GM12891 (cell line): ENCODE measurements around the gene INO80C.

Experiments
- DNase-seq: peaks from one replicate; pipeline ENCODE4 v3.0.0; 2011; ENCODE audit warnings: low spot score; ENCODE audit not compliant: insufficient read length
- FAIRE-seq: peaks from 2 replicates; lab custom pipeline; 2011; peaks lifted over from hg19 to GRCh38; lab: Jason Lieb, UNC
- PAX5 ChIP-seq: IDR thresholded peaks from 2 replicates; pipeline ENCODE4 v1.6.1; 2011; ENCODE audit warnings: low read length, moderate library complexity, mild to moderate bottlenecking; ENCODE audit not compliant: insufficient read depth, severe bottlenecking
- POLR2A ChIP-seq: IDR thresholded peaks from 2 replicates; pipeline ENCODE4 v1.6.1; 2011; ENCODE audit warnings: low read depth, low read length, control low read depth
- POLR2AphosphoS5 ChIP-seq: IDR thresholded peaks from 2 replicates; pipeline ENCODE4 v1.6.1; 2011; ENCODE audit warnings: low read depth, low read length, control low read depth
- POU2F2 ChIP-seq: IDR thresholded peaks from 2 replicates; pipeline ENCODE4 v1.6.1; 2011; ENCODE audit warnings: low read depth, mild to moderate bottlenecking, control low read depth, low read length, moderate library complexity
- SPI1 ChIP-seq: IDR thresholded peaks from 2 replicates; pipeline ENCODE4 v1.6.1; 2011; ENCODE audit warnings: low read depth, low read length, control low read depth
- TAF1 ChIP-seq: IDR thresholded peaks from 2 replicates; pipeline ENCODE4 v1.6.1; 2011; ENCODE audit warnings: low read depth, low read length, control low read depth

The INO80C gene

DNA sequence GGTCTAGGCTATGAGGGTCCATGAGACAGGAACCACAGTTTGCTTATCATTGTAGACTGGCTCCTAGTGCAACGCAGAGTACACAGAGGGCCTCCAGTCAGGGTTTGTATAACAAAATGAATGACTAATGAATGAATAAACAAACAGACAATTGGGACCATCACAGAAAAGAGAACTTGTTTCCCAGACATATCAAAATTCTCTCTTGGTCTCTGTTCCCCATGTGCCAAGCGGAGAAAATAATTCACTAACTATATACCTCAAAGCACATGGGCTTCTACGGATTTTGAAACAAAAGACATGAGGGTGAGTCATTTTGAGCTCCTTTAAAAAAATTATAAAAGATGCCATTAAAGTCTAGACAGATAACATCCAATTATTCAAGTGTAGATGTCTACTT, 28.0 kb downstream of the INO80C start:
- DNase-seq (no peak), FAIRE-seq (no peak)
- no peak for TF ChIP-seq POU2F2
- no peak for TF ChIP-seq POLR2AphosphoS5
- TF ChIP-seq TAF1, result no peak
- TF ChIP-seq SPI1, result no peak
- TF ChIP-seq POLR2A, result no peak
- no peak for TF ChIP-seq PAX5

DNA sequence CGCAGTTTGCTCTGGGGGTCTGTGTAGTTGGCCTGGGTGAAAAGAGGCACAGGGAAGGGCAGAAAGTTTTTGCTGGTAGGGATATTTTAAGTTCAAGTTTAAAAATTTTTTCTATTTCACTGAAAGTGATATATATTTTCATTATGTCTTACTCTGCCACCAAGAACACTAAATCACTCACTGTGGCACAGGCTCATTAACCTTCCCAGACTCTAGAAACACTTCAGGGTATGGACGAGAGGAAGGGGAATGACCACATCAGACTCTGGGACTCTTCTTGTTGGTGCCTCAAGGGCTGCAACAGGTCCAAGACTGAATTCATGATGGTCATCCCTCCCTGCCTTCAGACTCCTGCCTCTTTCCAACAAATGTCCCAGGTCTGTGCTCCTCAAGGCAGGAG, 29.0 kb downstream of the INO80C start:
- TF ChIP-seq TAF1 (no peak), POLR2A (no peak), PAX5 (no peak), POU2F2 (no peak), POLR2AphosphoS5 (no peak), SPI1 (no peak)
- no peak for FAIRE-seq
- no peak for DNase-seq

DNA sequence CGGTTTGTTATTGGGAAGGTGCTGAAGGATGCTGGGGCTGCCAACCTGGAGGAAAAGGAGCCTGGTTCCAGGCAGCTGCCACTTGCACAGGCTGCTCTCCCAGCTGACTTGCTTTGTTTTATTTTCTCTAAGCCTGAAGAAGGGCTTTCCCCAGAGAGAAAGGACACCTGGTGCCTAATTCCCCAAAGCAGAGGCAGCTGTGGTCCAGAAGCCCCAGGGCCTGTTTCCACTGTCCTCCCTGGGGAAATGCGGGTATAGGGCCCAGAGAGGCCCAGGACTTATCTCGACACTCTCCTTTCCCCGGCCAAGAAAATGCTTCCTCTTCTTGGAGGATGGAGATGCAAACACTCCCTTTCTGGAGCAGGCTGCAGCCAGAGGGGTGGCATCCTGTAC, 30.1 kb downstream of the INO80C start:
- FAIRE-seq, result no peak
- 0 out of 2 replicates have a peak, but pooled peaks have one; percentile 11 for TF ChIP-seq POLR2AphosphoS5
- TF ChIP-seq SPI1, result no peak
- no peak for DNase-seq

DNA sequence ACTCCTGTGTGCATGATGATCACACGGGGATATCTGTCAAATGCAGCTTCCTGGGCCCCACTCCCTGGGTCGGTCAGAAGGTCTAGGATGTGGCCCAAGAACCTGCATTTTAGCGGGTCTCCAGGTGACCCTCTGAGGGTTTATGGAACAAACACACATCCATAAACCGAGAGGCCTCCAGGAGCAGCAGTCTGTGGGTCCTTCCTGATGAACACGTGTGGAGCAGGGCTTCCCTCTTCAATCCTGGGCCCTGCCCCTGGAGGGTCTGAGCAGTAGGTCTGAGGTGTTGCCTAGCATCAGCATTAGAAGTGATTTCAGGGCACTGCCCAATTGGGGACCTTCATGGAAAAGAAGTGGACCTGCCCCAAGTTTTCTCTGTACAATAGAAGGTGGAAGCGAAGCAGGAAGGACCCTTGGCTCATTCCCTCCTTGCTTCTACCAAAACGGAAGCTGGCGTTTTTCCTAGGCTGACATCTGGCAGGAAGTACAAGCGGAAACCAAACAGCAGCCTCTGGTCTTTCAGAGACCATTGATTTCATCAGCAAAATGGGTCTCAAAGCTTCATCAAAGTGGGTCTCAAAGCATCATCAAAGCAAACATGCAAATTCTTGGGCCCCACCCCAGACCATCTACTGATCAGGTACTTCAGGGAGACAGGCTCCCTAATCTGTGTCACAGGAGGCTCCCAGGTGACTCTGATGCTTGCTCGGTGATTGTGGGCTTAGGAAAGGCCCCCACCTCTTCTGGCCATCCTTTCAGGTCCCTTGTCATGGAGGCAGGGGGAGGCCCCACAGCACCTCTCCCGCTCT, 30.7 kb downstream of the INO80C start:
- FAIRE-seq (no peak), DNase-seq (no peak)
- TF ChIP-seq SPI1 (no peak), PAX5 (no peak), POU2F2 (no peak), POLR2AphosphoS5 (no peak), TAF1 (no peak), POLR2A (no peak)

DNA sequence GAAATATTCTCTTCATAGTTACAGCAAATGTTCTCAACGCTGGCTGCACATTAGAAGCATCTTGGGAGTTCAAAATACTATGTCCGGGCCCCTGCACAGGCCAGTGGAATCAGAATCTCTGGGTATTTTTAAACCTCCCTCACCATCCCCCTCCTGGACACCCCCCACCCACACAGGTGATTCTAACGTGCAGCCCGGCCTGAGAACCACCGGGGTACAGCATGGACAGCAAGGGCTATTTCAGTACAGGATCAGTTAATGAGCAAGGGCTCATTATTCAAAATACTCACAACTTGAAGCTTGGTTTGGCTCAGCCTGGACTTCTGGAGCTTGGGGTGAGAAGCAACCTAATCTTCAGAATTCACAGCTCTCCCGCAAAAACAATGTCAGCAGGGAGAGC, 31.4 kb downstream of the INO80C start:
- no peak for FAIRE-seq
- no peak for TF ChIP-seq SPI1
- TF ChIP-seq PAX5, result no peak
- TF ChIP-seq POU2F2, result 0 out of 2 replicates have a peak, but pooled peaks have one; percentile 49
- DNase-seq, result no peak

DNA sequence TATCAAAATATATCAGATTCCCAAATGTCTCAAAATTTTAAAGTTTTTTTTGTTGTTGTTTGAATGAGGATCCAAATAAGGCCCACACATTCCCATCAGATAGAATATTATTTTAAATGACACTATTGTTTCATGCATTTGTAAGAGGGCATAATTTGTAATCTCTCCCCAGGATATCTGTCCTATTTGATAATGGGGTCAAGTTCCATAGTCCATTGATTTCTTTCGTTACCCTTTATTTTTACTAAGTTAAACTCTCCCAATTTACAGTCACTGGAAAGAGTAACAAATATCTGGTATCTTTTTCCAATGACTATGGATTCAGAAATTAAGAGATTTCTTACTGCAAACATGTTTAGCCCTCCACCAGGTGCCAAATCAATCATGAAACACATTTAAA, 32.4 kb downstream of the INO80C start:
- FAIRE-seq, result no peak
- no peak for DNase-seq
- TF ChIP-seq PAX5 (no peak), TAF1 (no peak), POLR2A (no peak), POLR2AphosphoS5 (no peak), POU2F2 (no peak), SPI1 (no peak)

DNA sequence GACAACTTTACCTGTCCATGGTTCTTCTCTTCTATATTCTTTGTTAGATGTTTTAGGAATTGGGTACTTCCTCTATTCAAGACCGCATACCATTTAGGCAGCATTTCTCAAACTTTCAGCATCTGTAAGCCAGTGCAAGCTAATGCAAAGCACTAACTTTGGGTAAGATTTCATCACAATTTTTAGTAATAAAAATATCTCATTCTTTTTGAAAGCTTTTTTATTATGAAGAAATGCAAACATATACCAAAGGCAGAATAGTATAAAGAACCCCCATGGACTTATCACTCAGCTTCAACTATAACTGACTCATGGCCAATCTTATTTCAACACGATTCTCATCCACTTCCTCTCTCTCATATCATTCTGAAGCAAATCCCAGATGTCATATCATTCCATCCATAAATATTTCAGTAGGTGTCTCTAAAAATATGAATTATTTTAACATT, 32.9 kb downstream of the INO80C start:
- no peak for DNase-seq
- TF ChIP-seq PAX5 (no peak), SPI1 (0 out of 2 replicates have a peak, but pooled peaks have one; percentile 3)
- FAIRE-seq, result no peak

DNA sequence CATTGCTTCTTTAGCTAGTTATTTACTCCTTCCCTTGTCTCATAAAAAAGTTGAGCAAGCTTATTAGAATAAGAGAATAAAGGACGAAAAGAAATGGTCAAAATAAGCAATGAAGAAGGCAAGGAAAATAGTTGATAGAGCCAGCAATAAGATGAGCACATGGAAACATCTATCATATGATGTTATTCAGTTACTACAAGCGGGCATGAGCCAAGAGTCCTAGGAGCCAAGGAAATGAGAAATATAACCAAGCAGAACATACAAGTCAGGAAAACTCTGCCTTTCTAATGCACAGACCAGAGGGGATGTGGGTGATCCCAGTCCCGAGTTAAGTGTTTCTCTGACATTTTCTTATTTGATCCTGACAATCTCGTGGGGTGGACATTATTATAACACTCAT, 33.9 kb downstream of the INO80C start:
- FAIRE-seq (no peak), DNase-seq (no peak)
- TF ChIP-seq POLR2A (no peak), TAF1 (no peak), PAX5 (no peak), POU2F2 (no peak), SPI1 (no peak), POLR2AphosphoS5 (no peak)

DNA sequence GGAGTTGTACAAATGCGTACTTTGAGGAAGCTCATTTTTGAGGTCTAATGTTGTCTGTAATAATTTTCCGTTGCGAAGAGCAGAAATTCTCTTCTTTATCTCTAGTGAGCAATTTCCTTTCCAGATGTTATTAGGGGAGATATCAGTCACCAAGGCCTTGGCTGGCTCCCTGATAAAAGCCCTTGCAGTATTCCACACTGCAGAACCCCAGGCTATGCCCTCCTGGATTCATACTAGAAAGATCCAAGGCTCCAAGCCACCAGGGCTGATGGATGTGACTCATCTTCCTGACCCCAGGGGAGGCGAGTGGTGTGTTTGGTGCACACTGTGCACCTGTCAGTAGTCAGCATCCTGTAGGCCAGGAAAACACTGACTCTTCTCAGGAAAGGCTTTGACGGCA, 34.7 kb downstream of the INO80C start:
- DNase-seq (no peak), FAIRE-seq (no peak)
- TF ChIP-seq POLR2AphosphoS5 (no peak), POLR2A (no peak), SPI1 (no peak), PAX5 (no peak), POU2F2 (no peak), TAF1 (no peak)

DNA sequence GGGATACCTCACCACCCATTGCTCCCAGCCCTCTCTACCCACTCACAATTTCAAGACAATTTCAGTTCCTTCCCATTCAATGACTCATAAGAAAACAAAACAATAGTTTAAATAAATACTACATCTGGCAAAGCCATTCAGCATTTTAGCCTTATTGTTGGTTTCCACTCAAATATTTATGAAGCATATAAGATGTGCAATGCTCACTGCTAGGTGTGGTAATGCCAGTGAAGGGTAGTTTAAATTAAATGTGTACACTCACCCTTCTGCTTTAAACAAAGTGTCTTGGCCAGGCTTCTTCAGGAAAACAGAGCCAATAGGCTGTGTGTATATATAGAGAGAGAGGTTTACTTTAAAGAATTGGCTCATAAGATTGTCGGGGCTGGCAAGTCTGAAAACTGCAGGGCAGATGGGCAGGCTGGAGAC, 37.0 kb downstream of the INO80C start:
- DNase-seq (no peak), FAIRE-seq (no peak)

More for the DNA sequence above, 37.0 kb downstream of the INO80C start:
- TF ChIP-seq TAF1 (no peak), POU2F2 (no peak), PAX5 (no peak), POLR2AphosphoS5 (no peak), POLR2A (no peak), SPI1 (peak; percentile 78)
